GM18505 (cell line): ENCODE results near the gene SLC39A7.

Experiments used
- ATAC-seq: cut with Tn5 transposase; IDR thresholded peaks from one replicate; pipeline ENCODE4 v1.9.1; 2021; ENCODE audit not compliant: unreplicated experiment
- POLR2A ChIP-seq: IDR thresholded peaks from 4 replicates; pipeline ENCODE4 v1.6.1; 2011; ENCODE audit warnings: borderline replicate concordance; ENCODE audit not compliant: insufficient read depth, insufficient read length; ENCODE audit errors: extremely low read depth

SLC39A7 gene

GRCh38 chr6:33166363-33166762 lies 34.3 kb upstream of the SLC39A7 start:
- ATAC-seq: no peak
- no peak for TF ChIP-seq POLR2A

- ATAC-seq: no peak
- no peak for TF ChIP-seq POLR2A
These were observed 33.9 kb upstream of the SLC39A7 start for GRCh38 chr6:33166811-33167210.

GRCh38 chr6:33167374-33168283 lies 33.0 kb upstream of the SLC39A7 start:
- no peak for TF ChIP-seq POLR2A
- ATAC-seq: no peak

GRCh38 chr6:33168284-33168601 lies 32.4 kb upstream of the SLC39A7 start:
- no peak for TF ChIP-seq POLR2A
- ATAC-seq: no peak

- ATAC-seq: no peak
- TF ChIP-seq POLR2A: no peak
These were observed 32.0 kb upstream of the SLC39A7 start for GRCh38 chr6:33168639-33169038.

- TF ChIP-seq POLR2A: no peak
- ATAC-seq: no peak
These were observed 31.1 kb upstream of the SLC39A7 start for GRCh38 chr6:33169291-33170175.

- TF ChIP-seq POLR2A: no peak
- ATAC-seq: no peak
These were observed 30.3 kb upstream of the SLC39A7 start for GRCh38 chr6:33170176-33171015.

GRCh38 chr6:33171016-33171879 lies 29.4 kb upstream of the SLC39A7 start:
- TF ChIP-seq POLR2A: no peak

GRCh38 chr6:33171880-33172687 lies 28.6 kb upstream of the SLC39A7 start:
- ATAC-seq: no peak
- no peak for TF ChIP-seq POLR2A

More at GRCh38 chr6:33171016-33171879, 29.4 kb upstream of the SLC39A7 start:
- no peak for ATAC-seq

- ATAC-seq: no peak
- no peak for TF ChIP-seq POLR2A
These were observed 27.8 kb upstream of the SLC39A7 start for GRCh38 chr6:33172688-33173534.
